ENCODE results near the gene CLMN. TPM values are rescaled to one million over a fixed set of nuclear protein-coding genes. Genes with fewer than 3 reads are reported as not detected.

CLMN gene
- total and polyA plus RNA-seq, 10 of the 15 experiments (the other 5 are each of a cell fraction or from before 2014, with no cell fraction given): 7.8 to 49.3 (median 18.5) TPM

GRCh38 chr14:95199298-95199983, 120.3 kb downstream of the CLMN start:
- DNase-seq (ENCODE audit: low read depth, low spot score) (no peak), ATAC-seq (no peak), FAIRE-seq (no peak)
- no peak overlapping the region for H3K4me3 ChIP-seq
- POLR2A ChIA-PET: no interaction called here
- RAD21 ChIA-PET (ENCODE audit: unreplicated experiment): no interaction called here
- H3K9ac ChIP-seq (ENCODE audit: control insufficient read depth, insufficient read depth, low read length): no peak overlapping the region
- H3K9me3 ChIP-seq (replicated peaks; ENCODE audit: control insufficient read depth, insufficient read depth, low read length): no peaks in the 10 kb centered on the region; the same call in 1 of the 3 replicates
- intact Hi-C loops (cut with micrococcal nuclease; ENCODE audit: unreplicated experiment) (no loop called here), in situ Hi-C loops (cut with MboI) (loop anchor here (10.0 kb wide), 1 partner anchor 515 kb away; no protein-coding TSS in a partner anchor)
- H3K27ac ChIP-seq (ENCODE audit: control insufficient read depth, insufficient read depth): no peak overlapping the region
- no peak overlapping the region for H3K4me2 ChIP-seq (ENCODE audit: control insufficient read depth, insufficient read depth)
- no peaks in the 10 kb centered on the region for H3K79me2 ChIP-seq (ENCODE audit: control insufficient read depth, insufficient read depth, low read length)
- WGBS (ENCODE audit: insufficient coverage, insufficient replicate concordance, low lambda C conversion rate, missing lambda C conversion rate): 75% methylated on average over 8 of the region's 8 CpGs
- peaks cover 0 to 6% of the 10 kb centered on the region in 2 experiments; a peak in 2 of 4 replicates for H3K36me3 ChIP-seq (ENCODE audit: control insufficient read depth in 2 of 2, insufficient read depth in 2 of 2, low read length in 1 of 2)
- H3K4me1 ChIP-seq (ENCODE audit: control insufficient read depth, insufficient read depth, low read length): no peaks in the 10 kb centered on the region
- no peak overlapping the region for H2AFZ ChIP-seq (ENCODE audit: control insufficient read depth, low read depth, low read length)
- CTCF ChIA-PET: interaction anchor here (0.7 to 1.4 kb wide), 2 partner anchors 162 to 1008 kb away, joined by 3 read pairs; no protein-coding TSS in a partner anchor
- SMC1A ChIA-PET (ENCODE audit: uncharacterized antibody, unreplicated experiment): interaction anchor here (4.5 kb wide), 1 partner anchor 15 kb away, joined by 15 read pairs; no protein-coding TSS in a partner anchor
- no TSS peak for BruUV-seq (replicated peaks)
- H4K20me1 ChIP-seq (ENCODE audit: control insufficient read depth, insufficient read depth): no peaks in the 10 kb centered on the region
- H3K27me3 ChIP-seq (replicated peaks in 1 of 2; ENCODE audit: control insufficient read depth in 2 of 2, insufficient read depth in 2 of 2, low read length in 1 of 2): no peaks in the 10 kb centered on the region
- no peak for TF ChIP-seq POLR2AphosphoS2 (IDR thresholded peaks at IDR 0.05; ENCODE audit: low read depth, low read length)
- no peak for TF ChIP-seq TCF7 (IDR thresholded peaks at IDR 0.05; ENCODE audit: borderline replicate concordance)
- TF ChIP-seq CBX3 (IDR thresholded peaks at IDR 0.05; ENCODE audit: borderline replicate concordance, low read depth): no peak
- TF ChIP-seq HDGF (IDR thresholded peaks at IDR 0.05): no peak
- TF ChIP-seq, protein P1, sequence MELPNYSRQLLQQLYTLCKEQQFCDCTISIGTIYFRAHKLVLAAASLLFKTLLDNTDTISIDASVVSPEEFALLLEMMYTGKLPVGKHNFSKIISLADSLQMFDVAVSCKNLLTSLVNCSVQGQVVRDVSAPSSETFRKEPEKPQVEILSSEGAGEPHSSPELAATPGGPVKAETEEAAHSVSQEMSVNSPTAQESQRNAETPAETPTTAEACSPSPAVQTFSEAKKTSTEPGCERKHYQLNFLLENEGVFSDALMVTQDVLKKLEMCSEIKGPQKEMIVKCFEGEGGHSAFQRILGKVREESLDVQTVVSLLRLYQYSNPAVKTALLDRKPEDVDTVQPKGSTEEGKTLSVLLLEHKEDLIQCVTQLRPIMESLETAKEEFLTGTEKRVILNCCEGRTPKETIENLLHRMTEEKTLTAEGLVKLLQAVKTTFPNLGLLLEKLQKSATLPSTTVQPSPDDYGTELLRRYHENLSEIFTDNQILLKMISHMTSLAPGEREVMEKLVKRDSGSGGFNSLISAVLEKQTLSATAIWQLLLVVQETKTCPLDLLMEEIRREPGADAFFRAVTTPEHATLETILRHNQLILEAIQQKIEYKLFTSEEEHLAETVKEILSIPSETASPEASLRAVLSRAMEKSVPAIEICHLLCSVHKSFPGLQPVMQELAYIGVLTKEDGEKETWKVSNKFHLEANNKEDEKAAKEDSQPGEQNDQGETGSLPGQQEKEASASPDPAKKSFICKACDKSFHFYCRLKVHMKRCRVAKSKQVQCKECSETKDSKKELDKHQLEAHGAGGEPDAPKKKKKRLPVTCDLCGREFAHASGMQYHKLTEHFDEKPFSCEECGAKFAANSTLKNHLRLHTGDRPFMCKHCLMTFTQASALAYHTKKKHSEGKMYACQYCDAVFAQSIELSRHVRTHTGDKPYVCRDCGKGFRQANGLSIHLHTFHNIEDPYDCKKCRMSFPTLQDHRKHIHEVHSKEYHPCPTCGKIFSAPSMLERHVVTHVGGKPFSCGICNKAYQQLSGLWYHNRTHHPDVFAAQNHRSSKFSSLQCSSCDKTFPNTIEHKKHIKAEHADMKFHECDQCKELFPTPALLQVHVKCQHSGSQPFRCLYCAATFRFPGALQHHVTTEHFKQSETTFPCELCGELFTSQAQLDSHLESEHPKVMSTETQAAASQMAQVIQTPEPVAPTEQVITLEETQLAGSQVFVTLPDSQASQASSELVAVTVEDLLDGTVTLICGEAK (IDR thresholded peaks at IDR 0.05; ENCODE audit: borderline replicate concordance): no peak
- TF ChIP-seq, protein P2, sequence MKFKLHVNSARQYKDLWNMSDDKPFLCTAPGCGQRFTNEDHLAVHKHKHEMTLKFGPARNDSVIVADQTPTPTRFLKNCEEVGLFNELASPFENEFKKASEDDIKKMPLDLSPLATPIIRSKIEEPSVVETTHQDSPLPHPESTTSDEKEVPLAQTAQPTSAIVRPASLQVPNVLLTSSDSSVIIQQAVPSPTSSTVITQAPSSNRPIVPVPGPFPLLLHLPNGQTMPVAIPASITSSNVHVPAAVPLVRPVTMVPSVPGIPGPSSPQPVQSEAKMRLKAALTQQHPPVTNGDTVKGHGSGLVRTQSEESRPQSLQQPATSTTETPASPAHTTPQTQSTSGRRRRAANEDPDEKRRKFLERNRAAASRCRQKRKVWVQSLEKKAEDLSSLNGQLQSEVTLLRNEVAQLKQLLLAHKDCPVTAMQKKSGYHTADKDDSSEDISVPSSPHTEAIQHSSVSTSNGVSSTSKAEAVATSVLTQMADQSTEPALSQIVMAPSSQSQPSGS (IDR thresholded peaks at IDR 0.05; ENCODE audit: low read length): no peak
- TF ChIP-seq NFXL1 (IDR thresholded peaks at IDR 0.05; ENCODE audit: borderline replicate concordance): no peak
- TF ChIP-seq SMAD1 (IDR thresholded peaks at IDR 0.05; ENCODE audit: low read depth, partially characterized antibody): no peak
- TF ChIP-seq ZSCAN29 (IDR thresholded peaks at IDR 0.05): no peak
- TF ChIP-seq YBX1 (IDR thresholded peaks at IDR 0.05): no peak
- no peak for TF ChIP-seq ESRRA (IDR thresholded peaks at IDR 0.05; ENCODE audit: low read length)
- no peak for TF ChIP-seq ZNF687 (IDR thresholded peaks at IDR 0.05)
- no peak for TF ChIP-seq PML (IDR thresholded peaks at IDR 0.05; ENCODE audit: low read length)
- no peak for TF ChIP-seq SP1 (IDR thresholded peaks at IDR 0.05; ENCODE audit: low read depth, low read length)
- TF ChIP-seq JUNB (IDR thresholded peaks at IDR 0.05): no peak
- no peak for TF ChIP-seq MEF2A (IDR thresholded peaks at IDR 0.05; ENCODE audit: insufficient read depth, low read depth, low read length)

Measured in GM12878 (cell line).